ENCODE measurements around the gene PQBP1.

The PQBP1 gene

DNA sequence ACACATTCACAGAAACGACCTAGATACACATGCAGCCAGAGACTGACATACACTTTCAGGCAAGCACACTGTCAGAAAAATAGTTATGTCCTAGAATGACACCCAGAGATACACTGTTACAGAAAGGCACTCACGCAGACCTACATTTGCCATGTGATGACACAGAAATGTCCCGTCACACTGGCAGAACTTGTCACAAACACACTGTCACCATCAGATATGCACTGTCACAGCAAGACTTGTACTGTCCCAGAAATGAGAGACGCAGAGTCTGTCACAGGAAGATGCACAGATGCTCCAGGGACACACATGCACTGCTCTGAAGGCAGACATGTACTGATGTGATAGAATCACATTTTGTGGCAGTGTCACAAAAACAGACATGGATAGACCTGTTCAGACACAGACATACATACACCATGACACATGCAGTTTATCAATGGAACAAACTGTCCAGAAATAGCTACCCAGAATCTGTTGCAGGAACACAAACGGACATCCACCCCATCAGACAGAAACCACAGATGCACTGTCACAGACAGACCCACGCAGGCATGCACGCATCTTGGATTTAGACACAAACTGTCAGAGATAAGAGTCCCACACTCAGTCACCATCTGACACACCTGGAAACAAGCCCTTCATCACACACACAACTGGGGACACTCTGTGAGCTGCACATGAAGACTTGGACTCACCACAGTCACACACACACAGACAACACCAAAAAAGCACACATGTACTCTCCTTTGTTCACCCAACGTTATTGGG, 22.4 kb downstream of the PQBP1 start:
- H3K27ac ChIP-seq (ENCODE audit: insufficient read depth in 1 of 2, low read depth in 1 of 2, low read length in 2 of 2, poor library complexity in 1 of 2, severe bottlenecking in 2 of 2) = peak overlapping the region; percentile 33 to 84
- POLR2A ChIA-PET = interaction anchor here (0.7 to 2.3 kb wide), 2 partner anchors 17 to 26 kb away, joined by 3 to 13 read pairs; no protein-coding TSS in a partner anchor
- H3K4me1 ChIP-seq (ENCODE audit: control extremely low read depth in 1 of 4, control insufficient read depth in 4 of 4, insufficient read depth in 4 of 4, low read length in 3 of 4) = peaks cover 12 to 53% (median 37%) of the 10 kb centered on the region in 4 experiments
- peak in 2 of 3 donors; percentile 32 to 33 for DNase-seq
- no peaks in the 10 kb centered on the region for H3K9me3 ChIP-seq (ENCODE audit: control extremely low read depth in 1 of 5, control insufficient read depth in 4 of 5, insufficient read depth in 2 of 5, low read depth in 1 of 5, low read length in 4 of 5)
- 53% methylated on average over 5 of the region's 8 CpGs for WGBS (ENCODE audit: insufficient coverage)
- CTCF ChIA-PET = interaction anchor here (0.5 to 1.4 kb wide), 3 partner anchors 12 to 53 kb away, joined by 3 to 5 read pairs (median 4); no protein-coding TSS in a partner anchor
- H3K36me3 ChIP-seq (ENCODE audit: control insufficient read depth in 4 of 4, insufficient read depth in 4 of 4, low read length in 3 of 4) = peaks cover 7 to 35% (median 17%) of the 10 kb centered on the region in 4 experiments
- peak overlapping the region in 5 of 7 experiments; percentile 76 to 93 (median 84) for H3K4me3 ChIP-seq (ENCODE audit: control insufficient read depth in 1 of 7, extremely low read depth in 1 of 7, insufficient read depth in 4 of 7, low read depth in 2 of 7, low read length in 6 of 7)
- no peaks in the 10 kb centered on the region for H3K27me3 ChIP-seq (replicated peaks in 2 of 5; ENCODE audit: control insufficient read depth in 4 of 5, insufficient read depth in 5 of 5, low read length in 4 of 5)

DNA sequence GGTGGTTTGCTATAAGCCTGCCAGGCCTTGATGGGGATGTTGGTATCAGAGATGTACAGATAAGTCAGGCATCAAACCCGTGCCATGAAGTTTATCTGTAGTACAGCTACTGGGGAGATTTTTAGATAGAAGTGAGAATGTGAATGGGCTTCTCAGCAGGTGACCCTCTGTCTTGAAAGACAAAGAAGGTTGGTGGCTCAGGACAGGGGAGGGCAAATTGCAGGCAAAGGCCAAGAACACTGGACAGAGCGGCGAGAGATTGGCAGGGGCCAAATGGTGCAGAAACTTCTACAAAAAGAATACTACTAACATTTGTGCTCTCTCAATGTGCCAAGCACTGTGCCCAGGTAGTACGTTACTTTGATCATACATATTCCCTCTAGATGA, 23.0 kb downstream of the PQBP1 start:
- Histone ChIP-seq H3K4me3 (ENCODE audit: control insufficient read depth in 1 of 7, extremely low read depth in 1 of 7, insufficient read depth in 4 of 7, low read depth in 2 of 7, low read length in 6 of 7) (peak overlapping the region in 2 of 7 experiments; percentile 4 to 93), H3K36me3 (ENCODE audit: control insufficient read depth in 4 of 4, insufficient read depth in 4 of 4, low read length in 3 of 4) (peaks cover 7 to 35% (median 17%) of the 10 kb centered on the region in 4 experiments), H3K27ac (ENCODE audit: insufficient read depth in 1 of 2, low read depth in 1 of 2, low read length in 2 of 2, poor library complexity in 1 of 2, severe bottlenecking in 2 of 2) (no peak overlapping the region), H3K27me3 (replicated peaks in 2 of 5; ENCODE audit: control insufficient read depth in 4 of 5, insufficient read depth in 5 of 5, low read length in 4 of 5) (no peaks in the 10 kb centered on the region), H3K9me3 (ENCODE audit: control extremely low read depth in 1 of 5, control insufficient read depth in 4 of 5, insufficient read depth in 2 of 5, low read depth in 1 of 5, low read length in 4 of 5) (no peaks in the 10 kb centered on the region), H3K4me1 (ENCODE audit: control extremely low read depth in 1 of 4, control insufficient read depth in 4 of 4, insufficient read depth in 4 of 4, low read length in 3 of 4) (peaks cover 12 to 47% (median 34%) of the 10 kb centered on the region in 4 experiments)
- POLR2A ChIA-PET = interaction anchor here (2.3 kb wide), 1 partner anchor 17 kb away, joined by 13 read pairs; no protein-coding TSS in a partner anchor
- CTCF ChIA-PET = interaction anchor here (0.5 to 1.4 kb wide), 3 partner anchors 17 to 54 kb away, joined by 3 to 5 read pairs (median 4); no protein-coding TSS in a partner anchor
- WGBS (ENCODE audit: insufficient coverage) = 77% methylated on average over 3 of the region's 4 CpGs
- no peak for DNase-seq

- POLR2A ChIA-PET = interaction anchor here (1.0 kb wide), 1 partner anchor 13 kb away, joined by 4 read pairs; no protein-coding TSS in a partner anchor
- Histone ChIP-seq H3K4me3 (ENCODE audit: control insufficient read depth in 1 of 7, extremely low read depth in 1 of 7, insufficient read depth in 4 of 7, low read depth in 2 of 7, low read length in 6 of 7) (no peak overlapping the region), H3K36me3 (ENCODE audit: control insufficient read depth in 4 of 4, insufficient read depth in 4 of 4, low read length in 3 of 4) (peaks cover 4 to 43% (median 20%) of the 10 kb centered on the region in 4 experiments), H3K9me3 (ENCODE audit: control extremely low read depth in 1 of 5, control insufficient read depth in 4 of 5, insufficient read depth in 2 of 5, low read depth in 1 of 5, low read length in 4 of 5) (no peaks in the 10 kb centered on the region), H3K4me1 (ENCODE audit: control extremely low read depth in 1 of 4, control insufficient read depth in 4 of 4, insufficient read depth in 4 of 4, low read length in 3 of 4) (peaks cover 12 to 30% (median 25%) of the 10 kb centered on the region in 4 experiments), H3K27me3 (replicated peaks in 2 of 5; ENCODE audit: control insufficient read depth in 4 of 5, insufficient read depth in 5 of 5, low read length in 4 of 5) (no peaks in the 10 kb centered on the region), H3K27ac (ENCODE audit: insufficient read depth in 1 of 2, low read depth in 1 of 2, low read length in 2 of 2, poor library complexity in 1 of 2, severe bottlenecking in 2 of 2) (no peak overlapping the region)
- WGBS (ENCODE audit: insufficient coverage) = 96% methylated on average over 13 of the region's 13 CpGs
- CTCF ChIA-PET = interaction anchor here (0.6 kb wide), 1 partner anchor 29 kb away, joined by 4 read pairs; no protein-coding TSS in a partner anchor
- DNase-seq = no peak
Observed at GRCh38 chrX:48923771-48924170, 26.0 kb downstream of the PQBP1 start.

DNA sequence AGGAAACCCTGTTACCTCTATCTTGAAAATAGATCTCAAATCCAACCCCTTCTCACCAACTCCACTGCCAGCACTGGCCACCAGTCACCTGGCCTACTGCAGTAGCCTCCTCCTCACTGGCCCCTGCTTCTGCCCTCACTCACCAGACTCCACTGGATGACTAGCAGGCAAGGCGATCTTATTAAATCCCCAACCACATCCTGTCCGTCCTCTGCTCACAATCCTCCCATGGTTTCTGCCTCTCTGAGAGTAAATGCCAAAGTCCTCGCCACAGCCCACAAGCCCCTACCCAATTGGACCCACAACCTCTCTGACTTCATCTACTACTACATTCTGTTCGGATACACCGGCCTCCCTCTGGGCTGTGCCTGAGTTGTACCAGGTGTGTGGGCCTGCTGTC, 26.5 kb downstream of the PQBP1 start:
- ChIA-PET CTCF (interaction anchor here (0.6 kb wide), 1 partner anchor 29 kb away, joined by 4 read pairs; no protein-coding TSS in a partner anchor), POLR2A (interaction anchor here (1.0 kb wide), 1 partner anchor 12 kb away, joined by 4 read pairs; no protein-coding TSS in a partner anchor)
- WGBS (ENCODE audit: insufficient coverage) = 89% methylated on average over 3 of the region's 5 CpGs
- no peaks in the 10 kb centered on the region for H3K9me3 ChIP-seq (ENCODE audit: control extremely low read depth in 1 of 5, control insufficient read depth in 4 of 5, insufficient read depth in 2 of 5, low read depth in 1 of 5, low read length in 4 of 5)
- H3K27ac ChIP-seq (ENCODE audit: insufficient read depth in 1 of 2, low read depth in 1 of 2, low read length in 2 of 2, poor library complexity in 1 of 2, severe bottlenecking in 2 of 2) = no peak overlapping the region
- H3K27me3 ChIP-seq (replicated peaks in 2 of 5; ENCODE audit: control insufficient read depth in 4 of 5, insufficient read depth in 5 of 5, low read length in 4 of 5) = no peaks in the 10 kb centered on the region
- H3K4me3 ChIP-seq (ENCODE audit: control insufficient read depth in 1 of 7, extremely low read depth in 1 of 7, insufficient read depth in 4 of 7, low read depth in 2 of 7, low read length in 6 of 7) = no peak overlapping the region
- DNase-seq = no peak
- H3K4me1 ChIP-seq (ENCODE audit: control extremely low read depth in 1 of 4, control insufficient read depth in 4 of 4, insufficient read depth in 4 of 4, low read length in 3 of 4) = peaks cover 12 to 30% (median 23%) of the 10 kb centered on the region in 4 experiments
- peaks cover 4 to 43% (median 20%) of the 10 kb centered on the region in 4 experiments for H3K36me3 ChIP-seq (ENCODE audit: control insufficient read depth in 4 of 4, insufficient read depth in 4 of 4, low read length in 3 of 4)

GRCh38 chrX:48927123-48927522, 29.4 kb downstream of the PQBP1 start:
- Histone ChIP-seq H3K36me3 (ENCODE audit: control insufficient read depth in 4 of 4, insufficient read depth in 4 of 4, low read length in 3 of 4) (peaks cover 4 to 48% (median 21%) of the 10 kb centered on the region in 4 experiments), H3K27ac (ENCODE audit: insufficient read depth in 1 of 2, low read depth in 1 of 2, low read length in 2 of 2, poor library complexity in 1 of 2, severe bottlenecking in 2 of 2) (no peak overlapping the region), H3K4me3 (ENCODE audit: control insufficient read depth in 1 of 7, extremely low read depth in 1 of 7, insufficient read depth in 4 of 7, low read depth in 2 of 7, low read length in 6 of 7) (no peak overlapping the region), H3K27me3 (replicated peaks in 2 of 5; ENCODE audit: control insufficient read depth in 4 of 5, insufficient read depth in 5 of 5, low read length in 4 of 5) (no peaks in the 10 kb centered on the region), H3K4me1 (ENCODE audit: control extremely low read depth in 1 of 4, control insufficient read depth in 4 of 4, insufficient read depth in 4 of 4, low read length in 3 of 4) (peaks cover 0 to 5% (median 2%) of the 10 kb centered on the region in 4 experiments), H3K9me3 (ENCODE audit: control extremely low read depth in 1 of 5, control insufficient read depth in 4 of 5, insufficient read depth in 2 of 5, low read depth in 1 of 5, low read length in 4 of 5) (no peaks in the 10 kb centered on the region)
- no CpG with 5 or more reads among the region's 5 CpGs for WGBS (ENCODE audit: insufficient coverage)
- no peak for DNase-seq
- ChIA-PET CTCF (interaction anchor here (1.3 kb wide), 1 partner anchor 13 kb away, joined by 5 read pairs; no protein-coding TSS in a partner anchor), POLR2A (no interaction called here)

DNA sequence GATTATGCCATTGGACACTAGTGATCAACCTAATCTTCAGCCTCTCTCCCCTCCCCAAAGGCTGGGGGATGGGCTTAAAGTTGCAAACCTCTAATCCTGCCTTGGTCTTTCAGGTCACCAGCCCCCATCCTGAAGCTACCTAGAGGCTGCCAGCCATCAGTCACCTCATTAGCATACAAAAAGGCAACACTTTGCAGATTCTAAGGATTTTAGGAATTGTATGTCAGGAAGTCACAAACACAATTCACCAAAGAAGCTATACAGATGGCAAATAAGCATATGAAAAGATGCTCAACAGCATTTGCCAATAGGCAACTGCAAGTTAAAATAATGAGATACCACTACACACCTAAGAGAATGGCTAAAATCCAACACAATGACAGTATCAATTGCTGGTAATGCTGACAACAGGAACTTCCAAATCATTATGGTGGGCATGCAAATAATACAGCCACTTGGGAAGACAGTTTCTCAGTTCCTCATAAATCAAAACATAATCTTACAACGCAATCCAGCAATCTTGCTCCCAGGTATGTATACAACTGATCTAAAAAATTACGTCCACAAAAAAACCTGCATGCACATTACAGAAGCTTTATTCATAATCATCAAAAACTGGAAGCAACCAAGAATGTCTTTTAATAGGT, 30.1 kb downstream of the PQBP1 start:
- H3K27ac ChIP-seq (ENCODE audit: insufficient read depth in 1 of 2, low read depth in 1 of 2, low read length in 2 of 2, poor library complexity in 1 of 2, severe bottlenecking in 2 of 2) = no peak overlapping the region
- 80% methylated on average over 1 of the region's 2 CpGs for WGBS (ENCODE audit: insufficient coverage)
- H3K36me3 ChIP-seq (ENCODE audit: control insufficient read depth in 4 of 4, insufficient read depth in 4 of 4, low read length in 3 of 4) = peaks cover 4 to 43% (median 19%) of the 10 kb centered on the region in 4 experiments
- H3K4me1 ChIP-seq (ENCODE audit: control extremely low read depth in 1 of 4, control insufficient read depth in 4 of 4, insufficient read depth in 4 of 4, low read length in 3 of 4) = peaks cover 0 to 3% (median 2%) of the 10 kb centered on the region in 4 experiments
- CTCF ChIA-PET = interaction anchor here (1.3 kb wide), 1 partner anchor 12 kb away, joined by 5 read pairs; no protein-coding TSS in a partner anchor
- POLR2A ChIA-PET = no interaction called here
- DNase-seq = no peak
- no peaks in the 10 kb centered on the region for H3K9me3 ChIP-seq (ENCODE audit: control extremely low read depth in 1 of 5, control insufficient read depth in 4 of 5, insufficient read depth in 2 of 5, low read depth in 1 of 5, low read length in 4 of 5)
- H3K4me3 ChIP-seq (ENCODE audit: control insufficient read depth in 1 of 7, extremely low read depth in 1 of 7, insufficient read depth in 4 of 7, low read depth in 2 of 7, low read length in 6 of 7) = no peak overlapping the region
- H3K27me3 ChIP-seq (replicated peaks in 2 of 5; ENCODE audit: control insufficient read depth in 4 of 5, insufficient read depth in 5 of 5, low read length in 4 of 5) = no peaks in the 10 kb centered on the region
